ENCODE data around the gene ATXN7.

GRCh38 chr3:63909431-63909830 is 45.8 kb downstream of the ATXN7 start:
- TF ChIP-seq CTCF (IDR thresholded peaks at IDR 0.05) (no peak), ZFX (IDR thresholded peaks at IDR 0.05; ENCODE audit: borderline replicate concordance) (no peak)

All from 22Rv1 (cell line).